Spinal cord (tissue), 10 donors: ENCODE results near the gene HOXD1. TPM values are rescaled to one million over a fixed set of nuclear protein-coding genes. Genes with fewer than 3 reads are reported as not detected.

Experiments
- DNase-seq, 6 donors: peaks; one replicate each; pipeline versions ENCODE4 v3.0.0 to v3.0.0-alpha.2; 2013 to 2015; ENCODE audit warnings: low spot score in 6 of 6, low read depth in 4 of 6
- H3K27ac ChIP-seq: one replicate; pipeline ENCODE4 v1.5.1; 2013; ENCODE audit warnings: low read depth, low read length, control low read depth
- H3K27me3 ChIP-seq: one replicate; pipeline ENCODE4 v1.6.1; 2013; ENCODE audit warnings: low read length; ENCODE audit not compliant: control insufficient read depth, insufficient read depth
- H3K36me3 ChIP-seq: one replicate; pipeline ENCODE4 v1.6.1; 2013; ENCODE audit warnings: low read length; ENCODE audit not compliant: control insufficient read depth, insufficient read depth
- H3K4me1 ChIP-seq: one replicate; pipeline ENCODE4 v1.6.1; 2013; ENCODE audit warnings: low read length; ENCODE audit not compliant: control insufficient read depth, insufficient read depth
- H3K4me3 ChIP-seq: one replicate; pipeline ENCODE4 v1.5.1; 2013; ENCODE audit warnings: low read depth, low read length, control low read depth
- H3K9me3 ChIP-seq: one replicate; pipeline ENCODE4 v1.6.1; 2013; ENCODE audit warnings: low read length; ENCODE audit not compliant: control insufficient read depth, insufficient read depth
- WGBS: methylation state at CpG from one replicate; pipeline ENCODE4 v1.1.5; 2013; ENCODE audit warnings: missing lambda C conversion rate; ENCODE audit not compliant: insufficient coverage; 5-methylcytosine and 5-hydroxymethylcytosine counted together
- polyA plus RNA-seq, 2 donors: library from polyadenylated mRNA; unstranded; fragments of 120-200 nt; gene quantifications; one replicate each; pipeline ENCODE4 v1.2.1, GENCODE V29; 2013; ENCODE audit not compliant: insufficient read length in 2 of 2
- small RNA-seq: library from RNA; depleted of rRNA; stranded (forward); fragments of <200 nt; gene quantifications from one replicate; pipeline ENCODE3, GENCODE V24; 2014; ENCODE audit warnings: low replicate concordance
- total RNA-seq, 2 donors: library from RNA; depleted of rRNA in 1 of 2; stranded (reverse); fragments of 120-200 nt in 1 of 2; fragments of >200 nt in 1 of 2; gene quantifications; one replicate each; pipeline versions ENCODE4 v1.2.3 to v1.2.4, GENCODE V29; 2013 to 2014
- donor health status: healthy.

Gene HOXD1
- total and polyA plus RNA-seq, 4 donors: 0.66 to 5.6 (median 3.9) TPM

DNA sequence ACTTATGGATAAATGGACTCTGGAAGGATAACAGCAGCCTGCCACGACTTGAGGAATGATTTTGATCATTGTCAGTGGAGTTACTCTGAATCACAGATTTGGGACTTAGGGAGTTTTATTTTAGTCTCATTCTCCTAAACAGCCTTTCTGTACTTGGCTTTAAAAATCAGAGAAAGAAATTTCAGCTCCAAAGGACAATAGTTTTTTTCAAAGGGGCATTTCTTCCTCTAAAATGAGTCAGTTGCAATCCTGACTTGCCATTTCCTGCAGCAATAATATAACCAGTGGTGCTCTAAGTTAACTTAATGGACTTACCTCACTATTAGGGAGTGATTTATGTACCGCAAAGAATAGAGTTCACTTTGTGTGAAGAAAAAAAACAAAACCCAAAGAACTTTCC, 45.7 kb downstream of the HOXD1 start:
- H3K27me3 ChIP-seq: no peaks in the 10 kb centered on the region
- H3K36me3 ChIP-seq: no peaks in the 10 kb centered on the region
- no peak overlapping the region for H3K4me3 ChIP-seq
- WGBS: no CpG with 5 or more reads among the region's 2 CpGs
- H3K4me1 ChIP-seq: no peaks in the 10 kb centered on the region
- no peak overlapping the region for H3K27ac ChIP-seq
- DNase-seq: peak in 1 of 6 donors; percentile 65
- H3K9me3 ChIP-seq: no peaks in the 10 kb centered on the region

DNA sequence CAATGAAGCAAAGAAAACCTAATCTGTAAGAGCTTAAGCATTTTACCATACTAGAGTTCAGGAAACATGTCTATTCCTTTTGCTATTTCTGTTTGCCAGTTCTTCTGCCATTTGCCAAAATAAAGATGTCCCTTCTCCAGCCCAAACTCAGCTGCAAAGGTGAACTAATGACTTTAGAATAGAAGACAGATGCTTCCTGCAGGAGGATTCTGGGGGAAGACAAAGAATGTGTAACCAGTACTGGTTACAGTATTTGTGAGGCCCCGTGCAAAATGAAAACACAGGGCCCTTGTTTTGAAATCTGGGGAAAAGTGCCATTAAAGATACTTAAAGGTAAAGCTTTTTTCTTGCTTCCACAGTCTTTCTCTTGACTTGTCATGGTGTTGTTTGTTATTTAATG, 46.5 kb downstream of the HOXD1 start:
- peak in 1 of 6 donors; percentile 28 for DNase-seq
- no CpG with 5 or more reads among the region's 1 CpG for WGBS
- H3K36me3 ChIP-seq: no peaks in the 10 kb centered on the region
- H3K4me1 ChIP-seq: no peaks in the 10 kb centered on the region
- H3K27me3 ChIP-seq: no peaks in the 10 kb centered on the region
- no peak overlapping the region for H3K4me3 ChIP-seq
- no peak overlapping the region for H3K27ac ChIP-seq
- H3K9me3 ChIP-seq: no peaks in the 10 kb centered on the region

DNA sequence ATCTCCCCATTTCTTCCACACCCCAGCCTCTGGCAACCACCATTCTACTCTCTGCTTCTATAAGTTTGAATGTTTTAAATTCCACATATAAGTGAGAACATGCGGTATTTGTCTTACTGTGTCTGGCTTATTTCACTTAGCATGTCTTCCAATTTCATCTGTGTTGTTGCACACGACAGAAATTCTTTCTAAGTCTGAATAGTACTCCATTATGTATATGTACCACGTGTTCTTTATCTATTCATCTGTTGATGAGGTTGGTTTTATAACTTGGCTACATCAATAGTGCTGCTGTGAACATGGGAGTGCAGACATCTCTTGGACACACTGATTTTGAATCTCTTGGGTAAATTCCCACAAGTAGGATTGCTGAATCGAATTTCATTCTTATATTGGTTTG, 49.0 kb downstream of the HOXD1 start:
- WGBS: no CpG with 5 or more reads among the region's 4 CpGs
- H3K27me3 ChIP-seq: no peaks in the 10 kb centered on the region
- no peaks in the 10 kb centered on the region for H3K9me3 ChIP-seq
- H3K4me1 ChIP-seq: no peaks in the 10 kb centered on the region
- DNase-seq: no peak
- H3K36me3 ChIP-seq: no peaks in the 10 kb centered on the region
- no peak overlapping the region for H3K27ac ChIP-seq
- no peak overlapping the region for H3K4me3 ChIP-seq

GRCh38 chr2:176239031-176239430, 50.6 kb downstream of the HOXD1 start:
- no peak for DNase-seq
- WGBS: 58% methylated on average over 2 of the region's 4 CpGs
- Histone ChIP-seq H3K27ac (no peak overlapping the region), H3K27me3 (no peaks in the 10 kb centered on the region), H3K4me3 (no peak overlapping the region), H3K4me1 (no peaks in the 10 kb centered on the region), H3K9me3 (no peaks in the 10 kb centered on the region), H3K36me3 (no peaks in the 10 kb centered on the region)

- no peak for DNase-seq
- Histone ChIP-seq H3K36me3 (no peaks in the 10 kb centered on the region), H3K27me3 (no peaks in the 10 kb centered on the region), H3K9me3 (no peaks in the 10 kb centered on the region), H3K4me3 (no peak overlapping the region), H3K27ac (no peak overlapping the region), H3K4me1 (no peaks in the 10 kb centered on the region)
- no CpG with 5 or more reads among the region's 1 CpG for WGBS
Measured at GRCh38 chr2:176240301-176240700, 51.8 kb downstream of the HOXD1 start.

Small RNA genes lying within 50 kb of the gene (small RNA-seq; reads per million reads assigned to genes)
- 171,554 reads per million, percentile 100 among the genes with 10 or more reads in this experiment for gene MIR10B

Other genes with a start within 250 kb of the HOXD1 start
- gene LNPK, start 186.4 kb upstream of the HOXD1 start, total RNA-seq: 10 to 100 TPM; 38.7 to 72.8 TPM
- gene LNPK, start 186.4 kb upstream of the HOXD1 start, polyA plus RNA-seq: 10 to 100 TPM; 26.2 to 40.6 TPM
- gene EVX2, start 104.7 kb upstream of the HOXD1 start, total RNA-seq: under 1 TPM; 0.17 to 0.59 TPM
- 1 to 10 TPM in 1 of 2 donors, under 1 TPM in 1; 0.74 to 1.1 TPM for gene EVX2, start 104.7 kb upstream of the HOXD1 start, polyA plus RNA-seq
- under 1 TPM in 1 of 2 donors, not detected in 1; 0.10 TPM for gene HOXD13, start 95.9 kb upstream of the HOXD1 start, total RNA-seq
- not detected for gene HOXD13, start 95.9 kb upstream of the HOXD1 start, polyA plus RNA-seq
- not detected for gene HOXD12, start 88.9 kb upstream of the HOXD1 start, total RNA-seq
- not detected for gene HOXD12, start 88.9 kb upstream of the HOXD1 start, polyA plus RNA-seq
- gene HOXD11, start 81.4 kb upstream of the HOXD1 start, total RNA-seq: 1 to 10 TPM in 1 of 2 donors, not detected in 1; 1.4 TPM
- under 1 TPM; 0.39 to 0.51 TPM for gene HOXD11, start 81.4 kb upstream of the HOXD1 start, polyA plus RNA-seq
- 10 to 100 TPM in 1 of 2 donors, not detected in 1; 15.5 TPM for gene HOXD10, start 71.9 kb upstream of the HOXD1 start, total RNA-seq
- gene HOXD10, start 71.9 kb upstream of the HOXD1 start, polyA plus RNA-seq: under 1 TPM; 0.92 to 0.98 TPM
- 1 to 10 TPM in 1 of 2 donors, under 1 TPM in 1; 0.22 to 3.2 TPM for gene HOXD9, start 65.9 kb upstream of the HOXD1 start, total RNA-seq
- 1 to 10 TPM; 3.0 to 3.2 TPM for gene HOXD9, start 65.9 kb upstream of the HOXD1 start, polyA plus RNA-seq
- 10 to 100 TPM; 10.5 to 12.9 TPM for gene HOXD8, start 59.0 kb upstream of the HOXD1 start, total RNA-seq
- 10 to 100 TPM; 29.9 to 42.7 TPM for gene HOXD8, start 59.0 kb upstream of the HOXD1 start, polyA plus RNA-seq
- gene HOXD4, start 37.1 kb upstream of the HOXD1 start, total RNA-seq: 1 to 10 TPM; 3.9 to 9.0 TPM
- gene HOXD4, start 37.1 kb upstream of the HOXD1 start, polyA plus RNA-seq: 10 to 100 TPM; 15.7 to 19.8 TPM
- 10 to 100 TPM in 1 of 2 donors, 1 to 10 TPM in 1; 7.3 to 11.2 TPM for gene HOXD3, start 31.4 kb upstream of the HOXD1 start, total RNA-seq
- 10 to 100 TPM; 18.1 to 23.0 TPM for gene HOXD3, start 31.4 kb upstream of the HOXD1 start, polyA plus RNA-seq
- 10 to 100 TPM; 34.1 to 42.9 TPM for gene MTX2, start 80.8 kb downstream of the HOXD1 start, total RNA-seq
- 100 to 1,000 TPM in 1 of 2 donors, 10 to 100 TPM in 1; 94.7 to 102 TPM for gene MTX2, start 80.8 kb downstream of the HOXD1 start, polyA plus RNA-seq